ENCODE results near the gene TMEM240. TPM values are rescaled to one million over a fixed set of nuclear protein-coding genes. Genes with fewer than 3 reads are reported as not detected.
A peak's percentile ranks its signal among the peaks of the same experiment; 100 is the strongest.
"Not testable (repeated sequence)": the region's sequence is repeated elsewhere in the genome, so short reads cannot be mapped to it uniquely, and the experiment has no call there.

The TMEM240 gene
- total RNA-seq, 4 donors from 2014 or later = 4.0 to 27.3 (median 5.1) TPM; not detected in 1

DNA sequence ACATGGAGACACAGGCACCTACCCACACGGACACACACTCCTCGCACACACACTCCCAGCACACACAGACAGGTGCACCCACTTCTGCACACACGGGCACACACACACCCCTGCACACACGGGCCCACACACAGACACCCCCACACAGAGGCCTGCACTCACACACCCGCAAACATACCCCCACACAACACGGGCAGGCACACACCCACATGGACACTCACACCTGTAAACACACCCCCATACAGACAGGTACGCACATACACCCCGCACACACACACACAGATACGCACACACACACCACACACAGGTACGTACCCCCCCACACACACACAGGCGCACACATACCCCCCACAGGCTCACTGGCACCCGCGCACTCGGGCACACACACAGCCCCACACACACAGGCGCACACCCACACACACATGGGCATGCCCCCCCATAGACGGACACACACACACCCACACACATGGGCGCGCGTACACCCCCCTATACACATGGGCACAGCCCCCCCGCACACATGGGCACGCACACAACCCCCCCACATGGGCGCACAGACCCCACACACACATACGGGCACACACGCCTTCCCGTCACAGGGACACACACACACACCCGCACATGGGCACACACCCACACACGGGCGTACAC, 22.3 kb downstream of the TMEM240 start:
- TF ChIP-seq POLR2A (IDR thresholded peaks at IDR 0.05) = no peak
- no peak for TF ChIP-seq EP300 (IDR thresholded peaks at IDR 0.05)
- Histone ChIP-seq H3K36me3 (peaks cover 0 to 59% (median 0%) of the 10 kb centered on the region in 3 donors), H3K9me3 (no peaks in the 10 kb centered on the region), H3K4me3 (no peak overlapping the region), H3K27me3 (no peaks in the 10 kb centered on the region), H3K4me1 (peaks cover 0 to 8% (median 0%) of the 10 kb centered on the region in 4 donors), H3K27ac (no peak overlapping the region)
- 90 to 92% methylated on average over 20 to 28 of the region's 28 CpGs for WGBS, 2 donors
- DNase-seq (ENCODE audit: low spot score in 2 of 2) = no peak

DNA sequence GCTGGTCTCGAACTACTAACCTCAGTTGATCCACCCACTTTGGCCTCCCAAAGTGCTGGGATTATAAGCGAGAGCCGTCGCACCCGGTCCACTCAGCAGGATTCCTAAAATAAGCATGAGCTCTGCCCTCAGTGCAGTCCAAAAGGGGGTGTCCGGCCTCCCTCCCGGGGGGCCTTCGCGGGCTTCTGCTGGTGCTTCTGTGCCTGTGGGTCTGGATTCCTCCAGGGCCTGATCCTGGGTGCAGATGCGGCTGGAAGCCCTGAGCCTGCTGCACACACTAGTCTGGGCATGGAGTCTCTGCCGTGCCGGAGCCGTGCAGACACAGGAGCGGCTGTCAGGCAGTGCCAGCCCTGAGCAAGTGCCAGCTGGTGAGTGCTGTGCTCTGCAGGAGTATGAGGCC, 23.5 kb downstream of the TMEM240 start:
- peaks cover 0 to 47% (median 0%) of the 10 kb centered on the region in 3 donors for H3K36me3 ChIP-seq
- WGBS, 2 donors = 90 to 92% methylated on average over 10 to 13 of the region's 14 CpGs

GRCh38 chr1:1514376-1514775, 26.0 kb downstream of the TMEM240 start:
- not testable (repeated sequence) for H3K27ac ChIP-seq; H3K4me3 ChIP-seq; H3K27me3 ChIP-seq; DNase-seq (ENCODE audit: low spot score in 2 of 2); H3K9me3 ChIP-seq
- Histone ChIP-seq H3K36me3 (peaks cover 0 to 26% (median 0%) of the 10 kb centered on the region in 3 donors), H3K4me1 (peaks cover 0 to 24% (median 3%) of the 10 kb centered on the region in 4 donors)
- 76 to 91% methylated on average over 7 to 15 of the region's 16 CpGs for WGBS, 2 donors

More for the DNA sequence above, 23.5 kb downstream of the TMEM240 start:
- not testable (repeated sequence) for H3K27ac ChIP-seq; DNase-seq (ENCODE audit: low spot score in 2 of 2); H3K9me3 ChIP-seq; H3K27me3 ChIP-seq; H3K4me3 ChIP-seq
- peaks cover 0 to 11% (median 0%) of the 10 kb centered on the region in 4 donors for H3K4me1 ChIP-seq

GRCh38 chr1:1513675-1514074, 26.7 kb downstream of the TMEM240 start:
- not testable (repeated sequence) for H3K27me3 ChIP-seq; DNase-seq (ENCODE audit: low spot score in 2 of 2); H3K27ac ChIP-seq; H3K4me3 ChIP-seq; H3K9me3 ChIP-seq
- 70 to 73% methylated on average over 15 to 17 of the region's 18 CpGs for WGBS, 2 donors
- Histone ChIP-seq H3K4me1 (peaks cover 0 to 24% (median 3%) of the 10 kb centered on the region in 4 donors), H3K36me3 (peaks cover 0 to 22% (median 0%) of the 10 kb centered on the region in 3 donors)

DNA sequence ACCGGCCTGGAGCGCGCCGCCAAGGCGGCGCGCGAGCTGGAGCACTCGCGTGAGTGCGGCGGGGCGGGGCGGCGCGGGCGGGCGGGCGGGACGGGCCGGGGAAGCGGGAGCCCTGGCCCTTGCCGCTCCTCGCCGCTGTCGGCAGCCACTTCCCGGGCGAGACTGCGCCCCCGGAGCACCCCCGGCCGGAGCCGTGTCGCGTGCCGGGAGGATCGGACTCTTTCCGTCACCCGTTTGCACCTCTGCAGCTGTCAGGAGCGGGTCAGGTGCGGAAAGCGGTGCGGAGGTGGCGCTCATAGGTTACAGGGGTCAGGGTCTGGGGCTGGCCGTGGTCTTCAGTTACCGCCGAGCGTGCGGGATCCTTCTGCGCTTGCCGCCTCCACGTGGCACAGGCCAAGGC, 28.0 kb downstream of the TMEM240 start:
- DNase-seq (ENCODE audit: low spot score in 2 of 2); H3K27me3 ChIP-seq; H3K9me3 ChIP-seq: not testable (repeated sequence)
- H3K4me1 ChIP-seq = peaks cover 0 to 24% (median 3%) of the 10 kb centered on the region in 4 donors
- 0 to 2% methylated on average over 7 to 9 of the region's 52 CpGs for WGBS, 2 donors
- peaks cover 0 to 11% (median 0%) of the 10 kb centered on the region in 3 donors for H3K36me3 ChIP-seq
- peak overlapping the region; percentile 50 to 98 (median 83) for H3K4me3 ChIP-seq
- peak overlapping the region in 2 of 4 donors; percentile 93 to 97 for H3K27ac ChIP-seq

GRCh38 chr1:1511533-1512285, 28.7 kb downstream of the TMEM240 start, which contains the start of gene ATAD3A:
TSS of gene ATAD3A (plus strand) at chr1:1512162. CDS start at chr1:1512269, 107 bp downstream.
- 0 to 1% methylated on average over 7 to 48 of the region's 99 CpGs for WGBS, 2 donors
- H3K36me3 ChIP-seq = peaks cover 0 to 7% (median 0%) of the 10 kb centered on the region in 3 donors
- H3K9me3 ChIP-seq = no peaks in the 10 kb centered on the region
- H3K27me3 ChIP-seq = no peaks in the 10 kb centered on the region
- peak in 1 of 2 donors; percentile 59 for TF ChIP-seq POLR2A (IDR thresholded peaks at IDR 0.05)
- peak in 2 of 5 experiments; percentile 20 to 65 for TF ChIP-seq CTCF (IDR thresholded peaks at IDR 0.05)
- peak; percentile 97 for TF ChIP-seq EP300 (IDR thresholded peaks at IDR 0.05)
- peak within 1 kb of the TSS; percentile 68 to 98 (median 90) for H3K4me3 ChIP-seq
- DNase-seq (ENCODE audit: low spot score in 2 of 2) = peak; percentile 95 to 96
- H3K4me1 ChIP-seq = peaks cover 0 to 24% (median 3%) of the 10 kb centered on the region in 4 donors
- peak within 1 kb of the TSS; percentile 92 to 97 (median 94) for H3K27ac ChIP-seq

DNA sequence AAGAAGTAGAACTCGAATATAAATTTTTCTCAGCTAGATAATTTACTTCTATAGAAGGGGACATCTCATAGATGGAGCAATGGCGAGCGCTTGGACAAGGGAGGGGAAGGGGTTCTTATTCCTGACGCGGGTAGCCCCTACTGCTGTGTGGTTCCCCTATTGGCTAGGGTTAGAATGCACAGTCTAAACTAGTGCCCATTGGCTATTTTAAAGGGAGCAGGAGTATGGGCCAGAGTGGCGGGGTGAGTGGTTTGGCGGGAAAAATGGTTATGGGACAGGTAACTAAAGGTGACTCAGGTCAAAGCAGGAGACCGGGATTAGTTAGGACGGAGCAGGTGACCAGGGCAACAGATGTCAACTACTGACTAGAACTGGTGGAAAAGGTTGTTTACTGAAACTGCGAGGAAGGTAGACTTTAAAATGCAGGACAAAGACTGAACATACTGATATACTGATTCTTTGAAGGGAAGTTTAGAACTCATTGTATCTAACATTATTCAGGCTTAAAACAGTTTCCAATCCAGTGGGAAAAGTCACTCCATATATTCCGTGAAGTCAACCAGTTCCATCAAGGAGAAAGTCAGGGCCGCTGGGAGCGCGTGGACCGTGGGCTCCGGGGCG, 29.4 kb downstream of the TMEM240 start:
- WGBS, 2 donors = 17 to 23% methylated on average over 11 to 17 of the region's 17 CpGs
- Histone ChIP-seq H3K36me3 (peaks cover 0 to under 1% (median 0%) of the 10 kb centered on the region in 3 donors), H3K4me1 (peaks cover 0 to 25% (median 3%) of the 10 kb centered on the region in 4 donors), H3K27ac (peak overlapping the region; percentile 92 to 97 (median 94)), H3K27me3 (no peaks in the 10 kb centered on the region), H3K9me3 (no peaks in the 10 kb centered on the region), H3K4me3 (peak overlapping the region; percentile 68 to 98 (median 90))
- no peak for DNase-seq (ENCODE audit: low spot score in 2 of 2)
- TF ChIP-seq EP300 (IDR thresholded peaks at IDR 0.05) = no peak
- TF ChIP-seq POLR2A (IDR thresholded peaks at IDR 0.05) = no peak
- no peak for TF ChIP-seq CTCF (IDR thresholded peaks at IDR 0.05)

DNA sequence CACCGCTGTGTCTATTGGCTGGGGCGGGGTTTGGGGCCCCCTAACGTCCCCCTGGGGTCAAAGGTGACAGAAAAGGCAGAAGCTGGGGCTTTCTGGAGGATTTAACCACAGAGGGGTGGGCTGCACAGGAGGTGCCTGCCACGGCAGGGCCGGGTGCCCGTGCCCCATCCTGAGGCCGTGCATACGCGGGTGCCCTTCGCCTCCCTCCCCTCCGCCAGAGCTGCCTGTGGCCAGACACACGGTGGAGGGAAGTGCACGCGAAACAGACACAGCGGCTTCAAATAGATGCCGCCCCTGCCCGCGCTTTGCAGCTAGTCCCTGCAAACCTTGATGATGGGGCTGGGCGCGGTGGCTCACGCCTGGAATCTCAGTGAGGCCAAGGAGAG, 31.0 kb downstream of the TMEM240 start:
- not testable (repeated sequence) for H3K27ac ChIP-seq; H3K4me3 ChIP-seq; H3K27me3 ChIP-seq; DNase-seq (ENCODE audit: low spot score in 2 of 2); H3K9me3 ChIP-seq; H3K36me3 ChIP-seq
- WGBS, 2 donors = 76 to 80% methylated on average over 16 to 18 of the region's 21 CpGs
- peaks cover 0 to 38% (median 3%) of the 10 kb centered on the region in 4 donors for H3K4me1 ChIP-seq

GRCh38 chr1:1508775-1509464, 31.5 kb downstream of the TMEM240 start:
- not testable (repeated sequence) for H3K27me3 ChIP-seq; H3K4me3 ChIP-seq; DNase-seq (ENCODE audit: low spot score in 2 of 2); H3K27ac ChIP-seq; H3K36me3 ChIP-seq; H3K9me3 ChIP-seq
- peaks cover 0 to 36% (median 3%) of the 10 kb centered on the region in 4 donors for H3K4me1 ChIP-seq
- 65 to 76% methylated on average over 5 to 20 of the region's 34 CpGs for whole genome bisulfite sequencing, 2 donors

Measured in tibial nerve (tissue), 4 donors.